IMR-90 (cell line): ENCODE data around the gene NRG4. TPM values are rescaled to one million over a fixed set of nuclear protein-coding genes. Genes with fewer than 3 reads are reported as not detected.

ENCODE experiments used
- ATAC-seq: fragments of 200-7000 bp; cut with Tn5 transposase; 2 replicates; pipeline ENCODE4 v1.9.1; 2020; ENCODE audit warnings: low read depth, mild to moderate bottlenecking, moderate library complexity
- BruUV-seq: library from RNA; stranded (reverse); fragments of 400-500 nt; replicated peaks from 2 replicates; lab custom pipeline; 2021; lab: Mats Ljungman, UMichigan
- CTCF ChIA-PET: fragments of 300-600 bp; formaldehyde crosslinking; extraction: SDS; loops from one replicate; lab custom pipeline; 2021; ENCODE audit warnings: antibody characterized with exemption; lab: Yijun Ruan, JAX
- POLR2A ChIA-PET: fragments of 300-600 bp; sonication (Branson Sonifier 250); formaldehyde crosslinking; loops from one replicate; lab custom pipeline; 2022; ENCODE audit warnings: antibody characterized with exemption; ENCODE audit not compliant: unreplicated experiment; lab: Charles Lee
- DNase-seq: peaks from one replicate; pipeline ENCODE4 v3.0.0; 2013
- H2AFZ ChIP-seq: replicated peaks from 2 replicates; pipeline ENCODE3; 2013; ENCODE audit warnings: low read length, mild to moderate bottlenecking; ENCODE audit not compliant: poor library complexity
- H2AK5ac ChIP-seq: 2 replicates; pipeline ENCODE4 v1.6.1; 2013; ENCODE audit warnings: low read depth, low read length, inconsistent platforms
- H2AK9ac ChIP-seq: replicated peaks from 2 replicates; pipeline ENCODE3; 2013; ENCODE audit warnings: mild to moderate bottlenecking, low read depth, low read length, moderate library complexity; ENCODE audit not compliant: poor library complexity
- H2BK120ac ChIP-seq: 2 replicates; pipeline ENCODE4 v1.6.1; 2013; ENCODE audit warnings: low read depth, low read length, inconsistent platforms
- H2BK15ac ChIP-seq: 3 replicates; pipeline ENCODE4 v1.6.1; 2013; ENCODE audit warnings: low read depth, low read length, inconsistent platforms
- H2BK20ac ChIP-seq: 2 replicates; pipeline ENCODE4 v1.6.1; 2013; ENCODE audit warnings: low read depth, mild to moderate bottlenecking, inconsistent platforms, low read length, moderate library complexity
- H2BK5ac ChIP-seq: 2 replicates; pipeline ENCODE4 v1.6.1; 2013; ENCODE audit warnings: mild to moderate bottlenecking, low read depth, low read length, inconsistent platforms; ENCODE audit not compliant: poor library complexity, severe bottlenecking
- H3K14ac ChIP-seq: replicated peaks from 2 replicates; pipeline ENCODE4 v1.6.1; 2013; ENCODE audit warnings: low read depth, low read length, inconsistent platforms
- H3K18ac ChIP-seq: 2 replicates; pipeline ENCODE4 v1.6.1; 2013; ENCODE audit warnings: low read depth, low read length, control low read depth
- H3K23ac ChIP-seq: 2 replicates; pipeline ENCODE4 v1.6.1; 2013; ENCODE audit warnings: low read depth, low read length, inconsistent platforms
- H3K27ac ChIP-seq: 2 replicates; pipeline ENCODE4 v1.5.1; 2013; ENCODE audit warnings: mild to moderate bottlenecking, control low read depth, low read length; ENCODE audit not compliant: insufficient read depth
- H3K27me3 ChIP-seq: 2 replicates; pipeline ENCODE4 v1.6.1; 2013; ENCODE audit warnings: low read length; ENCODE audit not compliant: control insufficient read depth, insufficient read depth
- H3K36me3 ChIP-seq: 2 replicates; pipeline ENCODE4 v1.6.1; 2013; ENCODE audit warnings: low read length, mixed read lengths; ENCODE audit not compliant: control insufficient read depth, insufficient read depth
- H3K4ac ChIP-seq: 2 replicates; pipeline ENCODE4 v1.6.1; 2013; ENCODE audit warnings: low read depth, low read length, inconsistent platforms
- H3K4me1 ChIP-seq: 2 replicates; pipeline ENCODE4 v1.6.1; 2013; ENCODE audit warnings: low read length, mixed read lengths; ENCODE audit not compliant: control insufficient read depth, insufficient read depth
- H3K4me2 ChIP-seq: 2 replicates; pipeline ENCODE4 v1.6.1; 2013; ENCODE audit warnings: low read depth, mild to moderate bottlenecking, control low read depth, low read length, moderate library complexity
- H3K4me3 ChIP-seq: 2 replicates; pipeline ENCODE4 v1.5.1; 2013; ENCODE audit warnings: low read depth, mild to moderate bottlenecking, control low read depth, low read length, moderate library complexity; ENCODE audit not compliant: insufficient read depth
- H3K56ac ChIP-seq: 2 replicates; pipeline ENCODE4 v1.6.1; 2013; ENCODE audit warnings: low read length, inconsistent platforms; ENCODE audit not compliant: insufficient read depth; ENCODE audit errors: extremely low read depth
- H3K79me1 ChIP-seq, 2 experiments: 2 replicates each; pipeline ENCODE4 v1.6.1; 2013; ENCODE audit warnings: low read length in 2 of 2, inconsistent platforms in 1 of 2, low read depth in 1 of 2
- H3K9ac ChIP-seq: 2 replicates; pipeline ENCODE4 v1.6.1; 2013; ENCODE audit warnings: low read depth, low read length, control low read depth
- H3K9me1 ChIP-seq: 2 replicates; pipeline ENCODE4 v1.6.1; 2013; ENCODE audit warnings: low read length, inconsistent platforms; ENCODE audit not compliant: insufficient read depth
- H3K9me3 ChIP-seq: 2 replicates; pipeline ENCODE4 v1.6.1; 2013; ENCODE audit warnings: low read length; ENCODE audit not compliant: control insufficient read depth, insufficient read depth
- H4K20me1 ChIP-seq: 2 replicates; pipeline ENCODE4 v1.6.1; 2013; ENCODE audit warnings: low read length, inconsistent platforms; ENCODE audit not compliant: insufficient read depth
- H4K5ac ChIP-seq: 2 replicates; pipeline ENCODE4 v1.6.1; 2013; ENCODE audit warnings: mild to moderate bottlenecking, low read depth, low read length, control low read depth
- H4K8ac ChIP-seq, 2 experiments: 2 replicates each; pipeline ENCODE4 v1.6.1; 2013; ENCODE audit warnings: low read depth in 2 of 2, low read length in 2 of 2, control low read depth in 1 of 2, inconsistent platforms in 1 of 2
- H4K91ac ChIP-seq: 2 replicates; pipeline ENCODE4 v1.6.1; 2013; ENCODE audit warnings: low read depth, low read length, inconsistent platforms; ENCODE audit not compliant: insufficient read depth
- BHLHE40 ChIP-seq: fragments of 150-350 bp; IDR thresholded peaks from 2 replicates; pipeline ENCODE4 v1.6.1; 2016; ENCODE audit warnings: mild to moderate bottlenecking, low read depth, low read length
- CEBPB ChIP-seq: IDR thresholded peaks from 2 replicates; pipeline ENCODE4 v1.6.1; 2012; ENCODE audit warnings: low read depth, low read length, improper control_type of control experiment
- CHD1 ChIP-seq: IDR thresholded peaks from 2 replicates; pipeline ENCODE4 v1.6.1; 2012; ENCODE audit warnings: low read depth, low read length, improper control_type of control experiment
- CTCF ChIP-seq: conservative IDR thresholded peaks from 2 replicates; pipeline ENCODE4 v1.5.1; 2012; ENCODE audit warnings: mild to moderate bottlenecking, low read depth, low read length, improper control_type of control experiment
- MAFK ChIP-seq: IDR thresholded peaks from 2 replicates; pipeline ENCODE4 v1.6.1; 2012; ENCODE audit warnings: low read depth, low read length, improper control_type of control experiment
- MAZ ChIP-seq: IDR thresholded peaks from 2 replicates; pipeline ENCODE4 v1.6.1; 2012; ENCODE audit warnings: low read depth, mild to moderate bottlenecking, low read length, improper control_type of control experiment, moderate library complexity, borderline replicate concordance
- MXI1 ChIP-seq: IDR thresholded peaks from 2 replicates; pipeline ENCODE4 v1.6.1; 2012; ENCODE audit warnings: low read depth, mild to moderate bottlenecking, low read length, moderate library complexity, borderline replicate concordance
- NFE2L2 ChIP-seq: fragments of 150-350 bp; IDR thresholded peaks from 2 replicates; pipeline ENCODE4 v1.6.1; 2016; ENCODE audit warnings: low read depth, mild to moderate bottlenecking, low read length
- POLR2A ChIP-seq: IDR thresholded peaks from 2 replicates; pipeline ENCODE4 v1.6.1; 2012; ENCODE audit warnings: mild to moderate bottlenecking, low read depth, low read length
- RAD21 ChIP-seq: IDR thresholded peaks from 2 replicates; pipeline ENCODE4 v1.6.1; 2012; ENCODE audit warnings: low read length, improper control_type of control experiment
- RCOR1 ChIP-seq: IDR thresholded peaks from 2 replicates; pipeline ENCODE4 v1.6.1; 2012; ENCODE audit warnings: mild to moderate bottlenecking, low read length, improper control_type of control experiment; ENCODE audit not compliant: insufficient replicate concordance
- RFX5 ChIP-seq: IDR thresholded peaks from 2 replicates; pipeline ENCODE4 v1.8.0; 2012; ENCODE audit warnings: low read depth, mild to moderate bottlenecking, low read length, moderate library complexity
- dilution Hi-C: fragments of 300-500 bp; cut with HindIII; formaldehyde crosslinking; loops from one replicate; pipeline ENCODE4 v1.14.3; 2018; ENCODE audit warnings: low sequenced_read_pairs; ENCODE audit not compliant: unreplicated experiment
- in situ Hi-C: fragments of 300-500 bp; cut with MboI; formaldehyde crosslinking; loops from 3 replicates; pipeline ENCODE4 v1.14.3; 2019; ENCODE audit warnings: low sequenced_read_pairs, inconsistent platforms, mixed read lengths
- intact Hi-C: fragments of 100-400 bp; cut with micrococcal nuclease; formaldehyde crosslinking; loops from 2 replicates; pipeline ENCODE4 v1.10.0; 2022
- polyA plus RNA-seq, 3 experiments: library from polyadenylated mRNA; depleted of rRNA; stranded (reverse); fragments of >200 nt; gene quantifications; 2 replicates each; pipeline ENCODE4 v1.2.3, GENCODE V29; 2012; ENCODE audit warnings: low replicate concordance in 1 of 3
- total RNA-seq: library from RNA; depleted of rRNA; stranded (reverse); fragments of >200 nt; gene quantifications from 2 replicates; pipeline ENCODE4 v1.2.3, GENCODE V29; 2012
- TF ChIP-seq, protein P1 (sequence below): fragments of 150-350 bp; IDR thresholded peaks from 2 replicates; pipeline ENCODE4 v1.6.1; 2016; ENCODE audit warnings: low read depth, mild to moderate bottlenecking, low read length, moderate library complexity, borderline replicate concordance
- TF ChIP-seq, protein P2 (sequence below): fragments of 150-350 bp; IDR thresholded peaks from 2 replicates; pipeline ENCODE4 v1.6.1; 2017; ENCODE audit warnings: mild to moderate bottlenecking, antibody characterized with exemption, low read length, low read depth

NRG4 gene
- total and polyA plus RNA-seq, 2 of the 4 experiments (the other 2 are of a cell fraction): not detected

DNA sequence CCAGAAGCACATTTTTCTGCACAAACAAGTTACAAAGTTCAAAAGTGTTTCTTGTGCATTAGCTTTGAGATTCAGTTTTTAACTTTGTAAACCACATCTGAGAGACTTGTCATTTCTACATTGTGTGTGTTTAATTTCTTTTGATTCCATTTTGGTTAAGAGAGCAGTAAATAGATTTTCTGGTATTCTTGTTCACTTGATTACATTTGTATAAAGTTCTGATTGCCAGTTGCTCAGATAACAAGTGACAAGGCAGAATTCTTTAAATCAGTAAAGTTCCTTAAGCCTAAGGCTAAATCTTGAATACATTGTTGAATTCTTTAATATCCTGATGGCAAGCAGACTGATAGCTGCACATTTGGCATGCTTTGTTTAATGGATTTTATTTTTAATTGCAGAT, 111.6 kb downstream of the NRG4 start:
- no peak overlapping the region for H3K4me3 ChIP-seq
- H3K56ac ChIP-seq: no peak overlapping the region
- H2AFZ ChIP-seq: no peak overlapping the region
- in situ Hi-C loops: no loop called here
- H4K20me1 ChIP-seq: no peaks in the 10 kb centered on the region; the same call in 1 of the 2 replicates
- H2BK20ac ChIP-seq: no peak overlapping the region
- no peak overlapping the region for H3K18ac ChIP-seq
- no peak overlapping the region for H3K4ac ChIP-seq
- no peaks in the 10 kb centered on the region for H3K9me3 ChIP-seq
- H2BK15ac ChIP-seq: no peak overlapping the region
- H4K8ac ChIP-seq: no peak overlapping the region
- TF ChIP-seq, protein P1, sequence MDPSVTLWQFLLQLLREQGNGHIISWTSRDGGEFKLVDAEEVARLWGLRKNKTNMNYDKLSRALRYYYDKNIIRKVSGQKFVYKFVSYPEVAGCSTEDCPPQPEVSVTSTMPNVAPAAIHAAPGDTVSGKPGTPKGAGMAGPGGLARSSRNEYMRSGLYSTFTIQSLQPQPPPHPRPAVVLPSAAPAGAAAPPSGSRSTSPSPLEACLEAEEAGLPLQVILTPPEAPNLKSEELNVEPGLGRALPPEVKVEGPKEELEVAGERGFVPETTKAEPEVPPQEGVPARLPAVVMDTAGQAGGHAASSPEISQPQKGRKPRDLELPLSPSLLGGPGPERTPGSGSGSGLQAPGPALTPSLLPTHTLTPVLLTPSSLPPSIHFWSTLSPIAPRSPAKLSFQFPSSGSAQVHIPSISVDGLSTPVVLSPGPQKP: no peak
- TF ChIP-seq MXI1: no peak
- TF ChIP-seq MAZ: no peak
- no peak for TF ChIP-seq CHD1
- TF ChIP-seq RAD21: no peak
- no peak for TF ChIP-seq NFE2L2
- TF ChIP-seq CEBPB: no peak
- no peak for TF ChIP-seq MAFK
- TF ChIP-seq BHLHE40: no peak
- no peak for TF ChIP-seq CTCF
- TF ChIP-seq RFX5: no peak
- no peak for TF ChIP-seq POLR2A
- TF ChIP-seq, protein P2, sequence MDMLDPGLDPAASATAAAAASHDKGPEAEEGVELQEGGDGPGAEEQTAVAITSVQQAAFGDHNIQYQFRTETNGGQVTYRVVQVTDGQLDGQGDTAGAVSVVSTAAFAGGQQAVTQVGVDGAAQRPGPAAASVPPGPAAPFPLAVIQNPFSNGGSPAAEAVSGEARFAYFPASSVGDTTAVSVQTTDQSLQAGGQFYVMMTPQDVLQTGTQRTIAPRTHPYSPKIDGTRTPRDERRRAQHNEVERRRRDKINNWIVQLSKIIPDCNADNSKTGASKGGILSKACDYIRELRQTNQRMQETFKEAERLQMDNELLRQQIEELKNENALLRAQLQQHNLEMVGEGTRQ: no peak
- TF ChIP-seq RCOR1: no peak
- no peak overlapping the region for H2BK5ac ChIP-seq
- ChIA-PET CTCF (no interaction called here), POLR2A (no interaction called here)
- no peaks in the 10 kb centered on the region for H3K27me3 ChIP-seq
- no peak overlapping the region for H3K9ac ChIP-seq
- H3K14ac ChIP-seq: no peak overlapping the region
- H4K91ac ChIP-seq: no peak overlapping the region
- H3K9me1 ChIP-seq: peaks cover 11% of the 10 kb centered on the region
- H2BK120ac ChIP-seq: no peak overlapping the region
- H3K4me2 ChIP-seq: no peak overlapping the region
- H4K5ac ChIP-seq: no peak overlapping the region
- H3K36me3 ChIP-seq: peaks cover 11% of the 10 kb centered on the region
- DNase-seq (no peak), ATAC-seq (no peak)
- peaks cover 12 to 33% of the 10 kb centered on the region in 2 experiments for H3K79me1 ChIP-seq
- H3K27ac ChIP-seq: no peak overlapping the region
- intact Hi-C loops: no loop called here
- BruUV-seq: no TSS peak
- H2AK5ac ChIP-seq: no peak overlapping the region
- dilution Hi-C loops: no loop called here
- no peak overlapping the region for H3K23ac ChIP-seq
- peaks cover 4% of the 10 kb centered on the region; the same call in 1 of the 2 replicates for H3K4me1 ChIP-seq
- no peak overlapping the region for H2AK9ac ChIP-seq
